ENCODE measurements around the gene PIGP. TPM values are rescaled to one million over a fixed set of nuclear protein-coding genes. Genes with fewer than 3 reads are reported as not detected.

Gene PIGP
- total and polyA plus RNA-seq, 2 of the 13 experiments (the other 11 are each of a cell fraction or from before 2014, with no cell fraction given): 14.8 to 33.4 TPM

GRCh38 chr21:37072274-37072987 is 440 bp downstream of the PIGP start (continued):
- no peak for TF ChIP-seq CREB3 (CRISPR knock-in tag; IDR thresholded peaks at IDR 0.05)
- peak; percentile 75; the same call in 1 of the 2 replicates for TF ChIP-seq NRL (CRISPR knock-in tag; IDR thresholded peaks at IDR 0.05; ENCODE audit: borderline replicate concordance)
- no peak for TF ChIP-seq ISX (CRISPR knock-in tag; conservative IDR thresholded peaks at IDR 0.05)
- TF ChIP-seq ZBTB44 (CRISPR knock-in tag; IDR thresholded peaks at IDR 0.05): no peak
- no peak for TF ChIP-seq CHD2 (IDR thresholded peaks at IDR 0.05; ENCODE audit: low read depth, low read length)
- TF ChIP-seq TAF1 (CRISPR knock-in tag; IDR thresholded peaks at IDR 0.05): no peak; the same call in none of the 2 replicates
- TF ChIP-seq ZNF609 (CRISPR knock-in tag; IDR thresholded peaks at IDR 0.05; ENCODE audit: borderline replicate concordance): no peak; the same call in 1 of the 2 replicates
- no peak for TF ChIP-seq SNAI1 (CRISPR knock-in tag; IDR thresholded peaks at IDR 0.05; ENCODE audit: borderline replicate concordance)
- TF ChIP-seq ZZZ3 (CRISPR knock-in tag; IDR thresholded peaks at IDR 0.05; ENCODE audit: borderline replicate concordance): no peak
- no peak for TF ChIP-seq HOXA3 (CRISPR knock-in tag; IDR thresholded peaks at IDR 0.05)
- peak; percentile 79; the same call in 1 of the 2 replicates for TF ChIP-seq ZNF639 (CRISPR knock-in tag; conservative IDR thresholded peaks at IDR 0.05)
- TF ChIP-seq CBX2 (IDR thresholded peaks at IDR 0.05; ENCODE audit: low read depth, low read length): no peak
- no peak for TF ChIP-seq CBX2 (CRISPR knock-in tag; IDR thresholded peaks at IDR 0.05; ENCODE audit: low read depth)
- TF ChIP-seq ZBTB43 (CRISPR knock-in tag; conservative IDR thresholded peaks at IDR 0.05): no peak; the same call in none of the 2 replicates
- TF ChIP-seq ASH2L (IDR thresholded peaks at IDR 0.05; ENCODE audit: insufficient read length, low read depth, low read length): peak; percentile 81
- no peak for TF ChIP-seq PRPF4 (IDR thresholded peaks at IDR 0.05; ENCODE audit: low read depth, low read length, poor library complexity, severe bottlenecking)
- no peak for TF ChIP-seq SMARCE1 (IDR thresholded peaks at IDR 0.05; ENCODE audit: borderline replicate concordance)
